GM21737 (cell line): ENCODE data around the gene BRIX1.
"Not testable (repeated sequence)": the region's sequence is repeated elsewhere in the genome, so short reads cannot be mapped to it uniquely, and the experiment has no call there.

ENCODE experiments used
- ATAC-seq: cut with Tn5 transposase; IDR thresholded peaks from one replicate; pipeline ENCODE4 v1.9.1; 2021; ENCODE audit warnings: mild to moderate bottlenecking, moderate library complexity; ENCODE audit not compliant: unreplicated experiment

The BRIX1 gene

GRCh38 chr5:34913072-34913471 lies 2.4 kb upstream of the BRIX1 start:
- no peak for ATAC-seq

- ATAC-seq: peak; percentile 15
Observed at GRCh38 chr5:34914671-34915138, 806 bp upstream of the BRIX1 start.

GRCh38 chr5:34915856-34916192 lies 313 bp downstream of the BRIX1 start:
- peak; percentile 15 for ATAC-seq

- ATAC-seq: no peak
Observed at GRCh38 chr5:34916518-34916917, 1.0 kb downstream of the BRIX1 start.

- ATAC-seq: no peak
Observed at GRCh38 chr5:34918025-34918424, 2.5 kb downstream of the BRIX1 start.

- ATAC-seq: no peak
Observed at GRCh38 chr5:34919077-34919476, 3.6 kb downstream of the BRIX1 start.

- ATAC-seq: not testable (repeated sequence)
Observed at GRCh38 chr5:34923256-34923655, 7.7 kb downstream of the BRIX1 start.

GRCh38 chr5:34923694-34924461 lies 8.4 kb downstream of the BRIX1 start:
- ATAC-seq: peak; percentile 53

- no peak for ATAC-seq
Observed at GRCh38 chr5:34924462-34924765, 8.9 kb downstream of the BRIX1 start.

GRCh38 chr5:34926318-34926888 lies 10.9 kb downstream of the BRIX1 start:
- no peak for ATAC-seq

GRCh38 chr5:34927785-34928184 lies 12.3 kb downstream of the BRIX1 start:
- ATAC-seq: no peak

GRCh38 chr5:34928267-34928666 lies 12.8 kb downstream of the BRIX1 start:
- no peak for ATAC-seq

GRCh38 chr5:34929134-34929719 lies 13.7 kb downstream of the BRIX1 start, which contains the start of gene DNAJC21:
Gene DNAJC21, plus strand, starts transcription at chr5:34929559. Its CDS starts 261 bp downstream, at chr5:34929820.
- peak; percentile 90 for ATAC-seq

GRCh38 chr5:34929720-34930461 lies 14.4 kb downstream of the BRIX1 start:
- ATAC-seq: peak; percentile 74

GRCh38 chr5:34930462-34930844 lies 14.9 kb downstream of the BRIX1 start:
- no peak for ATAC-seq

GRCh38 chr5:34930870-34931269 lies 15.4 kb downstream of the BRIX1 start:
- ATAC-seq: no peak

GRCh38 chr5:34932947-34933346 lies 17.4 kb downstream of the BRIX1 start:
- ATAC-seq: no peak

- ATAC-seq: no peak
Observed at GRCh38 chr5:34941936-34942335, 26.4 kb downstream of the BRIX1 start.

- ATAC-seq: no peak
Observed at GRCh38 chr5:34944044-34944443, 28.5 kb downstream of the BRIX1 start.

GRCh38 chr5:34944460-34945047 lies 29.0 kb downstream of the BRIX1 start:
- ATAC-seq: no peak

- ATAC-seq: no peak
Observed at GRCh38 chr5:34957321-34957720, 41.8 kb downstream of the BRIX1 start.
